HG02943 (cell line): ENCODE results near the gene LCE1E.

ENCODE experiments used
- ATAC-seq: cut with Tn5 transposase; IDR thresholded peaks from one replicate; pipeline ENCODE4 v1.9.1; 2021; ENCODE audit warnings: mild to moderate bottlenecking, low read depth, moderate library complexity; ENCODE audit not compliant: unreplicated experiment

Gene LCE1E

DNA sequence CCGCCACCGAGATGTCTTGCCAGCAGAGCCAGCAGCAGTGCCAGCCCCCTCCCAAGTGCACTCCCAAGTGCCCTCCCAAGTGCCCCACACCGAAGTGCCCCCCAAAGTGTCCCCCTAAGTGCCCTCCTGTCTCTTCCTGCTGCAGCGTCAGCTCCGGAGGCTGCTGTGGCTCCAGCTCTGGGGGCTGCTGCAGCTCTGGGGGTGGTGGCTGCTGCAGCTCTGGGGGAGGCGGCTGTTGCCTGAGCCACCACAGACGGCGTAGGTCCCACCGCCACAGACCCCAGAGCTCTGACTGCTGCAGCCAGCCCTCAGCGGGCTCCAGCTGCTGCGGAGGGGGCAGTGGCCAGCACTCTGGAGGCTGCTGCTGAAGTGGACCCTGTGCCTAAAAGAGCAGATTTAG, 9.7 kb upstream of the LCE1E start:
- ATAC-seq: no peak

DNA sequence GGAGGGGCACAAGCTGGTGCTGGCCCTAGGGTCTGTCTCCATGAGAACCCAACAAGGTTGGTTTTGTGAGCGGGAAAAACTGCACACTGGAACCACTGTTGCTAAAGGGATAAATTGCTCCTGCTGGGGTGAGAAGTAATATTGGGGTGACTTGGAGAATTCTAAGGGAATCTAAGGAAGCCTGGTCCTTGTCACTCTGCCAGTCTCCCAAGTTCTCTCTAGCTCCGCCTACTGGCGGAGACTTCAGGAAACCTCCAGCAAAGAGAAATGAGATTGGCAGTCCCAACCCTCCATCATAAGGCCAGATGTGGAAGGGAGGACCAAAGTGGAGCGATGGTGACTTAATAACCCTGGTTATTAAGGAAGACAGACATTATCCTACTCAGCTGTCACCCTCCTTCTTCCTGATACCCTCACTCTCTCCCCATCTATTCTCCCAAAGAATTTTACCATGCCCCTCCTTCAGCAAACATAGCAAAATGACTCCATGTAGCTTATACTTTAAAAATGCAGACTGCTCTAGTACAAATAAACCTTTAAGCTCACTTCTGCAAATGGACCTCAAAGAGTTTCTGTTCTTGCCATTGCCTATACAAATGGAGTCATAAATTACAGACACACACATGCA, 8.4 kb upstream of the LCE1E start:
- no peak for ATAC-seq

DNA sequence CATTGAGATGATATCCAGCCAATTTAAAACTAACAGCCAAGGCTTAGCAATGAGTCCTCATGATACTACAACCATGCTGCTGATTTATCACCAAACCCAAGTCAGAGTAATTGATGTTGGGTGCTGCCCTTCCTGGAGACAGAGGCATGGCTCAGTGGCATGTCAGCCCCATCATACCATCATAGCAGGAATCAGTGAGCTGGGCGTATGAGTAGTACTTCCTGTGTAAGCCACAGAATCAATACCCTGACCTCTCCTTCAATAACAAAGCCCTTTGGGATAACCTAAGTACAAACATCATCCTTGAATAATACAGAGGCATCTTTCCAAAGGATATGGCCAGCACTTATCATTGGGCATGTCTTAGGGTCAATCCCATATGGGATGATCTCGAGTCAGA, 3.0 kb upstream of the LCE1E start:
- ATAC-seq: no peak

DNA sequence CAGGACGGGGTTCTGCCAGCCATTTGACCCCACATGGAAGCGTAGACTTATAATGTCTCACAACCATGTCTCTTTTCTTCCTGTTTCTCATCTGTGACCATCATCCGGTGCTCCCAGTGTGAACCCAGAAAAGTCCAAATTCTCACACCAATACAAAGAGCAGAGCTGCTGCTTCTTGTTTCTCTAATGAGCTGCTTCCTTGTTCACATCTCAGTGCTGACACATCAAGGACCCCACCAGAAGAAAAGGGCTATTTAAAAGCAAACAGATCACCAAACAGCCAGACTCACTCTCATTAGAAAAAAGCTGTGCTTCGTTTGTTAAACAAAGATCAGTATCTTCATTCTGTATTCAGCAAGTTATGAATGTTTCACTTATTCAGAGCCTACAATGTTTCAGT, 9.6 kb downstream of the LCE1E start:
- ATAC-seq: no peak

DNA sequence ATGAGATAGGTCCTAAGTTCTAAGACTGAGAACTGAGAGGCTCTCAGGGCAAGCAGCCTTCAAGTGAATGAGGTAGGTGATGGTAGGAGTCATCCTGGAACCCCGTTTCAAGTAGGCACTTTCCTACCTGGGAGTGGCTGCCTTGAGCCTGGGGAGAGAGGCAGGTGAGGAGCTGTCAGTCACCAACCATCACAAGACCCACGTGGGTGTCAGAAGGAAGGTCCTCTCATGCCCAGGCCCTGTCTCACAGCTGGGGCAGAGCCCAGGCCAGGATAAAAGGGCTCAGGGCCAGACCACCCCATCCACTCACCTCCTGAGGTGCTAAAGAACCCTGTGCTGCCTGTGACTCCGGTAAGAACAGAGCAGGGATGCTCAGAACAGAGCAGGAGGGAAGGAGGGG, 10.4 kb downstream of the LCE1E start, which contains the start of gene LCE1D:
Gene LCE1D, plus strand, starts transcription at position 301 of the 400 bp plus-strand sequence. CDS start 1,074 bp downstream, outside the sequence.
- no peak for ATAC-seq

DNA sequence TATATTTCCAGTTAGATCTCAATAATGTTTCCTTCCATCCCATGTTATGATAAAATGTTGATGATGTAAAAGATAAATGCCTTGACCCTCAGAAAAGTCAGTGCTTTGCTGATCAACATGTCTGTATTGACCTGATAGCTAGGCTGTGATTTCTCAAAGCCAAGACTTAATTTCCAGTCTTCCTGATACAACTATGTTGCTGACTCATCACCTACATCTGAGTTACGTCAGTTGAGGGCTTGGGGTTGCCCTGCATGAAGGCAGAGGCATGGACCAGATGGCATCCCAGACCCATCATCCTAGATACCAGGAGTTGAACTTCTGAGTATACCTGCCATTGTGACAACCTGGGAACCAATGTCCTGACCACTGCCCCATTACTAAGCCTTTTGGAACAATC, 15.3 kb downstream of the LCE1E start:
- no peak for ATAC-seq

DNA sequence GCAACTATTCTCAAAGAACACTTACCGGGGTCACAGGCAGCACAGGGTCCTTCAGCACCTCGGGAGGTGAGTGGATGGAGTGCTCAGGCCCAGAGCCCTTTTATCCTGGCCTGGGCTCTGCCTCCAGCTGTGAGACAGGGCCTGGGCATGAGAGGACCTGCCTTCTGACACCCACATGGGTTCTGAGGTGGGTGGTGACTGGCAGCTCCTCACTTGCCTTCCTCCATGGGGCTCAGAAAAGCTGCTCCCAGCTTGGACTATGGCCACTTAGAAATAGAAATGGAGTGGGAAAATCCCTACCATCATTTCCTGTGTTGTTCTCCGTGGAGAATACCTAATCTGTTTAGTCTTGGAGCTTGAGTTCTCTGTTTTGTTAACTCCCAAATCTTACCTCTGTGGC, 20.5 kb downstream of the LCE1E start, which contains the start of gene LCE1C:
Gene LCE1C, minus strand, starts transcription at position 76 of the 400 bp plus-strand sequence. CDS start 1,173 bp downstream, outside the sequence.
- ATAC-seq: no peak

DNA sequence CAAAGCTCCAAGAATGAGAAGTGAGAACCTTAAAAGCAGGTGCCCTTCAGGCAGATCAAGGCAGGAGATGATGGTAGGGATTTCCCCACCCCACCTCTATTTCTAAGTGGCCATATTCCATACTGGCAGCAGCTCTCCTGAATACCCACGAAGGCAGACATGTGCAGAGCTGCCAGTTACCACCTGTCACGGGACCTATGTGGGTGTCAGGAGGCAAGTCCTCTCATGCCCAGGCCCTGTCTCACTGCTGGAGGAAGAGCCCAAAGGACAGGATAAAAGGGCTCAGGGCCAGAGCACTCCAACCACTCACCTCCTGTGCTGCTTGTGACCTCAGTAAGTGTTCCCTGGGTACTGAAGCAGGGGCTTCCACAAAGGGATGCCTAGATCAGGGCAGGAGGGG, 25.0 kb downstream of the LCE1E start:
- ATAC-seq: no peak

DNA sequence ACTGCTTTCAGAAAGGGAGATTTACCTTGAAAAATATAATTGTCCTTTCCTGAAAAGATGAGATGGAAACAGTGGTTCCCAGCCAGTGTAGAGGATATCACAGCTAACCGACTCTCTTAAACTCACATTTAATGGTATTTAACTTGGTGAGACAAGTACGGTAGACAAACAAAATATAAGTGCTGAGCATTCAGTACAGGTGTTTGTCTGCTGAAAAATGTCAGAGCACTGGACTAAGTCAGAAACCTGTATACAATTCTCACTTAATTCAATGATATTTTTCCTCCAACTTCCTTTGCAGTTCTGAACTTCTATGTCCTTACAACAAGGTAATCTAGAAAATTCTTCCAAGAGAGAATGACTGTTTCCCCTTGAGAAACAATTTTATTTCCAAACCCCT, 25.6 kb downstream of the LCE1E start, which contains the start of gene LCE1B:
Gene LCE1B, plus strand, starts transcription at position 301 of the 400 bp plus-strand sequence. CDS start 476 bp downstream, outside the sequence.
- no peak for ATAC-seq

DNA sequence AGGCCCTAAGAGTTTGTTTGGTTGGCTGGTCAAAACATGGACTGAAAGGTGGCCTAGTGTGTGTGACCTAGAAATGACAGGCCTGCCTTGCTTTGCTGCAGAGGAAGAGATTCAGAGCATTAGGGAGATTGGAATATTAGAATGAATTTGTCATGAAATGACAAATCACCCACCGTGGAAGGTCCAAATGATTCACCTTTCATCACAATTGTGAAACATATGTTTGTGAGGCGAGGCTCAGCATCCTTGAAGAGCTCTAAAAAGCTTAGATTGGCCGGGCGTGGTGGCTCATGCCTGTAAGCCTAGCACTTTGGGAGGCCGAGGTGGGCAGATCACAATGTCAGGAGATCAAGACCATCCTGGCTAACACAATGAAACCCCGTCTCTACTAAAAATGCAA, 31.3 kb downstream of the LCE1E start:
- ATAC-seq: no peak

DNA sequence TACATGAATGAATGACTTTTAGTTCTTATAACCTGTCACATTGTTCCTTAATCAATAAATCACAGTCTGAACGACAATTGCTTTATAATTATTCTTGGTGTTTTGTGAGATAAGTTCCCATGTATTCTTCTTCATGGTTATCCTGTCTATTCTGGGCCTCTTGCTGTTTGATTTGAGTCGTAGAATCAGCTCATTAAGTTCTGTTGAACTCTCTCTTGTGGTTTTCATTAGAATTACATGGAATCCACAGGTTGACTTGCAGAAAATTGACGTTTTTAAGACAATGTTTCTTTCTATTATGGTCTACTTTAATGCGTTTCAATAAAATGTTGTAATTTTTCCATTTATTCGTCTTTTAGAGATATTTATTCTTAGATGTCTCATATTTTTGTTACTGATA, 37.2 kb downstream of the LCE1E start:
- ATAC-seq: no peak

DNA sequence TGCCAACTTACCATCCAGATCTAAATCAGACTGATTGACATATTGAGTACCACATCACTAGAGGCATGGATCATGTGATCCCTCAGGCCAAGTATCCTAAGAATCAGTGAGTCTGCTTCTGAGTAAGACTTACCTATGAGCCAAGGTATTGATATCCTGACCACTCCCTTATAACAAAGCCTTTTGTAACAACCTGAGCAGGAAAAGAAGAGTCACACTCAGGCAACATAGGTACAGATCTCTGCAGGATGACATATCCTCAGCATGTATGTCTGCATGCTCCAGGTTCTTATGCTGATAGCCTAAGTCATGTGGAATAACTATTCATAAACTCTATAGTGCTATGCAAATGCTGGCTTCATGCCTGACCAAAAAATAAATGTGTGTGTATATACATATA, 38.9 kb downstream of the LCE1E start:
- ATAC-seq: no peak

DNA sequence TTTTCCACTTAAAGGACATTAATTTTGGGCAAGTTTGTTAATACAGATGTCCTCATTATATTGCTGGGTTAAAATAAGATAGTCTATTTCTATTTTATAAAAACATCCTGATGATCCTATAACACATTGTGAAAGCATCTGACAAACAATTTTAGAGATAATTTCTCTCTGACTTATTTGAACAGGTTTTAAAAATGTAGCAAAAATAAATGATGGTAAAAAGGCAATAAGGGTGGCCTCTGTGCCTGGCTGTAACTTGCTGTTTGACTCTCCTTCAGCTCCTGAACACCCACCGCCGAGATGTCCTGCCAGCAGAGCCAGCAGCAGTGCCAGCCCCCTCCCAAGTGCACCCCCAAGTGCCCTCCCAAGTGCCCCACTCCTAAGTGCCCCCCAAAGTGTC, 41.1 kb downstream of the LCE1E start, which contains the start of gene LCE1A:
Gene LCE1A, plus strand, starts transcription at position 301 of the 400 bp plus-strand sequence. Its CDS starts 0 bp downstream, at position 301.
- ATAC-seq: no peak

DNA sequence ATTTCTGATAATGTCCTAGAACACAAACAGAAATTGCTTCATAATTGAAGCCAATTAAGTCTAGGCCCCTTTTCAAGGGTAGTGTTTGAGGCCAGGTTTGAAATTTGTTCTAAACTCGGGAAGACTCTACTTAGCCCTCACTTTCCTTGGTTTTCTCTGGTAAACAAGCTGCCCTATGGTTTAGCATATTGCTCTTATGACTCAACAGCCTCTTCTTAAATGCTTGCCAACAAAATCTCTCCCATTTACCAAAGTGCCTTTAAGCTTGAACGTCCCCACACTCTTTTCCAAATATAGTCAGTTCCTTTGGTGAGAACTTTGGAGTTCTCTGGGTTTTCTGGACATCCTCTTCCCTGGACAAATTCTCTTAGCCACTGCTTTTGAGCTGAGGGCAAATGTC, 50.8 kb downstream of the LCE1E start:
- ATAC-seq: no peak
